ENCODE data around the gene YEATS2. TPM values are rescaled to one million over a fixed set of nuclear protein-coding genes. Genes with fewer than 3 reads are reported as not detected.

The YEATS2 gene
- total RNA-seq, 6 experiments from 2014 or later = 19.0 to 24.6 (median 20.7) TPM

DNA sequence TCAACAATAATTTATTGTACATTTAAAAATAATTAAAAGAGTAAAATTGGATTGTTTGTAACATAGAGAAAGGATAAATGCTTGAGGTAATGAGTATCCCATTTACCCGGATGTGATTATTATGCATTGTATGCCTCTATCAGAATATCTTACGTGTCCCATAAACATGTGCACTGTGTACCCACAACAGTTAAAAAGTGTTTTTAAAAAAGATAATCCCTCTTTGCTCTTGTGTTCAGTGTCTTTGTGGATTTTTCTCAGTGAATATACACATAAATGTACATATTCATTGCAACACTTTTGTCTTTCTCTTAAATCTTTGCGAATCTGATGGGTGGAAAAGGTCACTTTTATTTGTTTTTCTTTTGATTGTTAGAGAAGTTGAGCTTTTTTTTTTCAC is 20.4 kb downstream of the YEATS2 start:
- peaks cover 33% of the 10 kb centered on the region for H3K36me3 Mint-ChIP-seq (ENCODE audit: low read depth)
- H3K4me1 Mint-ChIP-seq (ENCODE audit: low read depth) = no peaks in the 10 kb centered on the region; the same call in 1 of the 2 replicates
- no peak for DNase-seq
- TF ChIP-seq, protein P1, sequence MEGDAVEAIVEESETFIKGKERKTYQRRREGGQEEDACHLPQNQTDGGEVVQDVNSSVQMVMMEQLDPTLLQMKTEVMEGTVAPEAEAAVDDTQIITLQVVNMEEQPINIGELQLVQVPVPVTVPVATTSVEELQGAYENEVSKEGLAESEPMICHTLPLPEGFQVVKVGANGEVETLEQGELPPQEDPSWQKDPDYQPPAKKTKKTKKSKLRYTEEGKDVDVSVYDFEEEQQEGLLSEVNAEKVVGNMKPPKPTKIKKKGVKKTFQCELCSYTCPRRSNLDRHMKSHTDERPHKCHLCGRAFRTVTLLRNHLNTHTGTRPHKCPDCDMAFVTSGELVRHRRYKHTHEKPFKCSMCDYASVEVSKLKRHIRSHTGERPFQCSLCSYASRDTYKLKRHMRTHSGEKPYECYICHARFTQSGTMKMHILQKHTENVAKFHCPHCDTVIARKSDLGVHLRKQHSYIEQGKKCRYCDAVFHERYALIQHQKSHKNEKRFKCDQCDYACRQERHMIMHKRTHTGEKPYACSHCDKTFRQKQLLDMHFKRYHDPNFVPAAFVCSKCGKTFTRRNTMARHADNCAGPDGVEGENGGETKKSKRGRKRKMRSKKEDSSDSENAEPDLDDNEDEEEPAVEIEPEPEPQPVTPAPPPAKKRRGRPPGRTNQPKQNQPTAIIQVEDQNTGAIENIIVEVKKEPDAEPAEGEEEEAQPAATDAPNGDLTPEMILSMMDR (IDR thresholded peaks at IDR 0.05) = no peak
- no peak overlapping the region for H3K4me3 Mint-ChIP-seq
- H3K27me3 Mint-ChIP-seq (ENCODE audit: insufficient read depth) = no peaks in the 10 kb centered on the region
- no peaks in the 10 kb centered on the region for H3K9me3 Mint-ChIP-seq
- H3K27ac Mint-ChIP-seq = peak overlapping the region; percentile 29; the same call in 1 of the 2 replicates

DNA sequence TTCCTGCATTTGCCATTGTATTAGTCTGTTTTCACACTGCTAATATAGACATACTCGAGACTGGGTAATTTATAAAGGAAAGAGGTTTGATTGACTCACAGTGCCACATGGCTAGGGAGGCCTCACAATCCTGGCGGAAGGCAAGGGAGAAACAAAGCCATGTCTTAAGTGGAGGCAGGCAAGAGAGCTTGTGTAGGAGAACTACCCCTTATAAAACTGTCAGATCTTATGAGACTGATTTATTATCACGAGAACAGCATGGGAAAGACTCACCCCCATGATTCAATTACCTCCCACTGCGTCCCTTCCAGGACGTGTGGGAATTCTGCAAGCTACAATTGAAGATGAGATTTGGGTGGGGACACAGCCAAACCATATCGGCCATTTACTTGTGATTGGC is 27.8 kb downstream of the YEATS2 start:
- peaks cover 51% of the 10 kb centered on the region for H3K36me3 Mint-ChIP-seq (ENCODE audit: low read depth)

DNA sequence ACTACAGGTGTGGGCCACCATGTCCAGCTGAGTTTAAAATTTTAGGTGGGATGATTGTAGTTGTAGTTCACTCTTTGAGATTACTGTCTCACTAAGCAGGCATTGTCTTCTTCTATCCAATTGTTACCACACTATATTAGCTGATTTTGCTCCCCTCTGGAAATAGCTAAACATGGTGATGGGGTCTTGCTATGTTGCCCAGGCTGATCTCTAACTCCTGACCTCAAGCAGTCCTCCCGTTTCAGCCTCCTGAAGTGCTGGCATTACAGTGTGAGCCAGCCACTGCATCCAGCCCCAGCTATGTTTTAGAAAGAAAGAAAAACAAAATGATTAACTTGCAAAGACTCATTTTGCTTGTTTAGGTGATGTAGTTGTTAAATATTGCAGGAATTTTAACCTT is 30.6 kb downstream of the YEATS2 start:
- H3K4me1 Mint-ChIP-seq (ENCODE audit: low read depth) = no peaks in the 10 kb centered on the region
- no peak overlapping the region for H3K27ac Mint-ChIP-seq
- peaks cover 2% of the 10 kb centered on the region for H3K27me3 Mint-ChIP-seq (ENCODE audit: insufficient read depth)
- H3K36me3 Mint-ChIP-seq (ENCODE audit: low read depth) = peaks cover 43% of the 10 kb centered on the region
- H3K4me3 Mint-ChIP-seq = no peak overlapping the region
- no peak for DNase-seq
- no peaks in the 10 kb centered on the region for H3K9me3 Mint-ChIP-seq
- TF ChIP-seq, protein P1 (IDR thresholded peaks at IDR 0.05) = no peak

More for the DNA sequence above, 27.8 kb downstream of the YEATS2 start:
- TF ChIP-seq, protein P1 (IDR thresholded peaks at IDR 0.05) = no peak
- no peaks in the 10 kb centered on the region for H3K9me3 Mint-ChIP-seq
- no peak for DNase-seq
- H3K4me3 Mint-ChIP-seq = no peak overlapping the region
- H3K27me3 Mint-ChIP-seq (ENCODE audit: insufficient read depth) = peaks cover 2% of the 10 kb centered on the region
- H3K4me1 Mint-ChIP-seq (ENCODE audit: low read depth) = no peaks in the 10 kb centered on the region; the same call in 1 of the 2 replicates
- H3K27ac Mint-ChIP-seq = peak overlapping the region; percentile 38; the same call in 1 of the 2 replicates

DNA sequence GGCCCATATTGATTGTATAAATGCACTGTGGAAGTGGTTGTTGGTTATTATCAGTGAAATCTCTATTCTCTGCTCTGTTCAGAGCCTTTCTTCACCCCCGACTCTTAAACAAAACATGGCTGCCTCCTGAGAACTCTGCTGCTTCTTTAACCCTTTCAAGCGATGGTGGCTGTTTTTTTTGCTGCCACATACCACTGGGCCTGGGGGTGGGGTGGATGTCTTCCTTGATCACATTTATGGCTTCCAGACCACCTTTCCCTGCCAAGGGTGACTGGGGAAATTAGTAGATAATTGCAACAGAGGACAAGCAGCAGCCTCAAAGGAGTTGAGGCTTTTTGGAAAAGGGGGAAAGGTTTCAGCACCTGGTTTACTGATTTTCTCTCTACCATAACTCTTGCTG is 32.8 kb downstream of the YEATS2 start:
- Mint-ChIP-seq H3K9me3 (no peaks in the 10 kb centered on the region), H3K27me3 (ENCODE audit: insufficient read depth) (peaks cover 2% of the 10 kb centered on the region), H3K4me3 (no peak overlapping the region), H3K36me3 (ENCODE audit: low read depth) (peaks cover 59% of the 10 kb centered on the region), H3K4me1 (ENCODE audit: low read depth) (peaks cover 13% of the 10 kb centered on the region), H3K27ac (no peak overlapping the region)
- no peak for DNase-seq
- TF ChIP-seq, protein P1 (IDR thresholded peaks at IDR 0.05) = no peak

DNA sequence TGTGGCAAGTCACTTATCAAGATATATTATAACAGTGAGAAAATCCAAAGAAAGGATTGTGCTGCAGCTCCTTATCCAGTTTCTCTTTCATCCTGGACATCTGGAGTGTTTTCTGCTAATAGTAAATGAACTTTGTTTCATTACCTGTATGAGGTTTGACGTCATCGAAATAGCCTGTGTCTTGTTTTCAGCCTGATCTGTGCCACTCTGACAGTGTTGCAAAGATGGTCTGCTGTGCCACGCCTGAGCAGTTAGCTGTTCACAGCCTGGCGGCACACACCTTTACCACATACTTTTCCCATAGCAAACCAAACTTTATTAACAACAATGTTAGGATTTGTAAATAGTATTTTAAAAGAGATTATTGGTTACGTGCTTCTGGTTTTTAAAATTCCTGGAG is 34.0 kb downstream of the YEATS2 start:
- Mint-ChIP-seq H3K36me3 (ENCODE audit: low read depth) (peaks cover 64% of the 10 kb centered on the region), H3K4me3 (no peak overlapping the region), H3K27me3 (ENCODE audit: insufficient read depth) (peaks cover 2% of the 10 kb centered on the region), H3K9me3 (no peaks in the 10 kb centered on the region), H3K4me1 (ENCODE audit: low read depth) (peaks cover 24% of the 10 kb centered on the region), H3K27ac (no peak overlapping the region)
- TF ChIP-seq, protein P1 (IDR thresholded peaks at IDR 0.05) = no peak
- DNase-seq = no peak

DNA sequence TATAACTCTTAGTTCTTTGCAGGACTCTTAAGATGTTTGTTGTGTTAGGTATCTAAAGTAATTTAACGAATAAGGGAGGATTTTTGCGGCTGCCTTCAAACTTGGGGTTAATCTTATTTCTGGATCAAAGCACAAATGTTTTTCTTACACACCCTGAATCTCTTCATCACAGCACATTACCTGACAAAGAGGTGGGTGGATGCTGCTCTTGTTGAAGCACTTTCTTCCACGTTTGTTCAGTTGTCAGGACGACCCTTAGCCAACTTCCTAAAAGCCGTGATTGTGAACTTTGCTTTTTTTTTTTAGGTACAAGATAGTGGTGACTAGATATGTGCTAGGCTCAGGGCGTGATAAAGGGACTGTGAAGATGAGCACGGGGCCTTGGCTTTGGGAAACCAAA is 36.0 kb downstream of the YEATS2 start:
- no peak overlapping the region for H3K4me3 Mint-ChIP-seq
- TF ChIP-seq, protein P1 (IDR thresholded peaks at IDR 0.05) = no peak
- no peak for DNase-seq
- no peaks in the 10 kb centered on the region for H3K27me3 Mint-ChIP-seq (ENCODE audit: insufficient read depth)
- no peaks in the 10 kb centered on the region for H3K9me3 Mint-ChIP-seq
- peaks cover 64% of the 10 kb centered on the region for H3K36me3 Mint-ChIP-seq (ENCODE audit: low read depth)
- H3K4me1 Mint-ChIP-seq (ENCODE audit: low read depth) = peaks cover 24% of the 10 kb centered on the region
- H3K27ac Mint-ChIP-seq = no peak overlapping the region

Data from HFFc6 (cell line).